A673 (cell line): ENCODE measurements around the gene RNF151.
"Not testable (repeated sequence)": the region's sequence is repeated elsewhere in the genome, so short reads cannot be mapped to it uniquely, and the experiment has no call there.

Source experiments
- CTCF ChIP-seq: fragments of 300-800, 200-600 bp; sonication (generic); conservative IDR thresholded peaks from 2 replicates; pipeline ENCODE4 v1.5.1; 2017; ENCODE audit warnings: low read depth, mild to moderate bottlenecking, antibody characterized with exemption, low read length, moderate library complexity, mixed read lengths
- EZH2 ChIP-seq: fragments of 200-600 bp; sonication (generic); IDR thresholded peaks from 2 replicates; pipeline ENCODE4 v1.6.1; 2017; ENCODE audit warnings: borderline replicate concordance, low read depth, mild to moderate bottlenecking, mixed read lengths, antibody characterized with exemption, low read length; ENCODE audit not compliant: poor library complexity, severe bottlenecking

DNA sequence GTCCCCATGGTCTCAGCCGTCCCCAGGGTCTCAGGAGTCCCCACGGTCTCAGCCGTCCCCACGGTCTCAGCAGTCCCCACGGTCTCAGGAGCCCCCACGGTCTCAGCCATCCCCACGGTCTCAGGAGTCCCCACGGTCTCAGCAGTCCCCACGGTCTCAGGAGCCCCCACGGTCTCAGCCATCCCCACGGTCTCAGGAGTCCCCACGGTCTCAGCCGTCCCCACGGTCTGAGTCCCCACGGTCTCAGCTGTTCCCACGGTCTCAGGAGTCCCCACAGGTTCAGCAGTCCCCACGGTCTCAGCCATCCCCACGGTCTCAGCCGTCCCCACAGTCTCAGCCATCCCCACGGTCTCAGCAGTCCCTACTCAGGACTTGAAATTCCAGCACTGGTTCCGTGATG lies 46.5 kb upstream of the RNF151 start:
- not testable (repeated sequence) for TF ChIP-seq CTCF, EZH2
